ENCODE measurements around the gene HPSE2.

The HPSE2 gene

GRCh38 chr10:98676895-98677294, 558.8 kb downstream of the HPSE2 start:
- DNase-seq (ENCODE audit: low read depth): no peak

- no peak for DNase-seq (ENCODE audit: low read depth)
Observed at GRCh38 chr10:98675902-98676301, 559.8 kb downstream of the HPSE2 start.

- DNase-seq (ENCODE audit: low read depth): no peak
Observed at GRCh38 chr10:98673171-98673782, 562.4 kb downstream of the HPSE2 start.

- no peak for DNase-seq (ENCODE audit: low read depth)
Observed at GRCh38 chr10:98667081-98667480, 568.6 kb downstream of the HPSE2 start.

GRCh38 chr10:98666276-98666675, 569.4 kb downstream of the HPSE2 start:
- DNase-seq (ENCODE audit: low read depth): no peak

- DNase-seq (ENCODE audit: low read depth): no peak
Observed at GRCh38 chr10:98664329-98665042, 571.2 kb downstream of the HPSE2 start.

GRCh38 chr10:98659951-98660350, 575.7 kb downstream of the HPSE2 start:
- no peak for DNase-seq (ENCODE audit: low read depth)

GRCh38 chr10:98655492-98655891, 580.2 kb downstream of the HPSE2 start:
- no peak for DNase-seq (ENCODE audit: low read depth)

GRCh38 chr10:98649170-98649569, 586.5 kb downstream of the HPSE2 start:
- no peak for DNase-seq (ENCODE audit: low read depth)

GRCh38 chr10:98646998-98647917, 588.4 kb downstream of the HPSE2 start:
- DNase-seq (ENCODE audit: low read depth): no peak

GRCh38 chr10:98644466-98644865, 591.2 kb downstream of the HPSE2 start:
- no peak for DNase-seq (ENCODE audit: low read depth)

- DNase-seq (ENCODE audit: low read depth): no peak
Observed at GRCh38 chr10:98642281-98642680, 593.4 kb downstream of the HPSE2 start.

- no peak for DNase-seq (ENCODE audit: low read depth)
Observed at GRCh38 chr10:98638920-98639319, 596.7 kb downstream of the HPSE2 start.

GRCh38 chr10:98636921-98637329, 598.7 kb downstream of the HPSE2 start:
- DNase-seq (ENCODE audit: low read depth): no peak

GRCh38 chr10:98632456-98633150, 603.0 kb downstream of the HPSE2 start:
- DNase-seq (ENCODE audit: low read depth): no peak

- no peak for DNase-seq (ENCODE audit: low read depth)
Observed at GRCh38 chr10:98628206-98628605, 607.4 kb downstream of the HPSE2 start.

- DNase-seq (ENCODE audit: low read depth): no peak
Observed at GRCh38 chr10:98627711-98628110, 607.9 kb downstream of the HPSE2 start.

GRCh38 chr10:98624963-98625362, 610.7 kb downstream of the HPSE2 start:
- DNase-seq (ENCODE audit: low read depth): no peak

- DNase-seq (ENCODE audit: low read depth): no peak
Observed at GRCh38 chr10:98623176-98623575, 612.5 kb downstream of the HPSE2 start.

GRCh38 chr10:98621630-98622029, 614.0 kb downstream of the HPSE2 start:
- no peak for DNase-seq (ENCODE audit: low read depth)

- DNase-seq (ENCODE audit: low read depth): no peak
Observed at GRCh38 chr10:98620503-98620902, 615.1 kb downstream of the HPSE2 start.

GRCh38 chr10:98619446-98619845, 616.2 kb downstream of the HPSE2 start:
- no peak for DNase-seq (ENCODE audit: low read depth)

Data from activated T-helper 9 cell treated with anti-CD3 and anti-CD28 coated beads, Interleukin-2, amount 50 U/mL, for 16 hours (primary cell).